AG09319 (cell line): Measurements from ENCODE around the gene OVCH1.

Experiments used
- DNase-seq: peaks from one replicate; pipeline ENCODE4 v3.0.0-alpha.2; 2010; ENCODE audit warnings: low read depth; ENCODE audit errors: extremely low read depth
- CTCF ChIP-seq: IDR thresholded peaks from 2 replicates; pipeline ENCODE4 v1.5.1; 2011; ENCODE audit warnings: low read depth, mild to moderate bottlenecking, inconsistent platforms, low read length, moderate library complexity

OVCH1 gene

DNA sequence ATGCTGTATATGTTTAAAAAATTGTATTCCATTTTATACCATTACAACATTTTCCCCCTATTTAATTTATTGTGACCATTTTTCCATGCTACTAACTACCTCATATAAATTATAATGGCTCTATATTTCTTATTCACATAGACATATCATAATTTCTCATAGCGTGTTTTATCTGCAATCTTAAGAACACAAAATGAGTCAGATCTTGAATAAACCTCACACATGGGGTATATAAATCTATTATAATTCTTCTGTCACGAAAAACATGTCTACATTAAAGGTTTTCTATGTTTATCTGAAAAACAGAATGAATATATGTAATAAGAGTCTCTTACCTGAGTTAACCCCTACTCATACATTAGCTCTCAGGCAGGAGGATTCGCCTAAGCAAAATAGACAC, 66.0 kb downstream of the OVCH1 start:
- TF ChIP-seq CTCF: no peak
- DNase-seq: no peak

- no peak for TF ChIP-seq CTCF
- no peak for DNase-seq
Observed at GRCh38 chr12:29430716-29431044, 66.8 kb downstream of the OVCH1 start.

DNA sequence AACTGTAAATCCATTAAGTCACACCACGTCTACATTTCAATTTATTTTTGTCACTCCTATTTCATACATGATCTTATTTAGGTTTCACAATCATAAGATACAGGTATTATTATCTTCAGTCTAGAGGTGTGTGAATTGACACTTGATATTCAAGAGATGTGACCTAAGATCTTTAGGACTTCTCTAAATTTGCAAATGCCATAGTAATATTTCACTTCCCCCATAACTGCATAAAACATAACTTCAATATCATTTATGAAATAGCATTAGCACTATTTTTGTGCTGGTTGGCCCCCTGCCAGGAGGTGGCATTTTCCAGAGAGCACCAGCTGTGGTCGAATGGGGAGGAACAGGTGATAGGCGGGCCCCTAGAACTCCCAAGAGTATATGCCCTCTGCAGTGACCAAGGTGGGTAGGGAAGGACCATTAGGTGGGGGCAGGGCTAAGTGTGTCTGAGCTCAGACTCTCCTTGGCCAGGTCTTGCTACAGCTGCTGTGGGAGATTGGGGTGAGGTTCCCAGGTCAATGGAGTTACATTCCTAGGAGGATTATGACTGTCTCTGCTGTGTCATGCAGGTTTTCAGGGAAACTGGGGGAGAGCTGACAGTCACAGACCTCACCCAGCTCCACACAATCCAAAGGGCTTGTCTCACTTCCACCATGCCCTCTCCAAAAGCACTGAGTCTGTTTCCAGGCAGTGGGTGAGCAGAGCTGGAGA, 67.3 kb downstream of the OVCH1 start:
- TF ChIP-seq CTCF: no peak
- no peak for DNase-seq

DNA sequence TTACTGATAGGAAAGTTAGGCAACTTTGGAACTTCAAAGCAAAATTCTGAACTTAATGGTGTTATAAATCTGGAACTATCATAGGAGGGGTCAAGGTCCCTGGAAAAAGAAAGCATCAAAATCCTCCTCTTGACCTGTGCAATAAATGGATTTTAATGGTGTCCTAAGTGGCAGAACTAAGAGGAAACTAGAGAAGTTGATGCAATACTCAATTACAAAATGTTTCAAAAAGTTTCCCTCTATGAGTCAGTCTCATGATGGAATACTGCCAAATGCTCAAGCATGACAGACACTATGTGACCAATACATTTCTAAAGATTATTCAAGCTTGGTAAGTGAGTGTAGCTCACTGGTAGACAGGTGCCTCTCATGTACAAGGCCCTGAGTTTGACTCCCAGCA, 68.9 kb downstream of the OVCH1 start:
- DNase-seq: peak; percentile 40
- TF ChIP-seq CTCF: no peak

DNA sequence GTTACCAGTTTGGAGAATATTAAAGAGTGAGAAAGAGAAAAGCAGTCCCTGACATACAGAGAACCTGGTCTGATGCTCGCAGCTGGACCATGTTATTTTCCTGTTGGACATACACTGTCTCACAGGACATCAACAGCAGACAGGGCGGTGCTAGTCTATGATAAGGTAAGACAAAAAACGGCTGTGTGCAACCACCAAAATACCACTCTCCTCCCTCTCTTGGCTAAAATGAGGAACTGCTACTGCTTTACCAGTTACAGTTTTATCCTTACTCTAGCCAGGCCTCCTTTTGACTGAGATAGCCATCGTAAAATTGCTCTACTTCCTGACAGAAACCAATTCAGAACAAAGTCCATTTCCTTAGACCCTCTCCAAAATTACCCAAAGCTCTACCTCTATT, 69.5 kb downstream of the OVCH1 start:
- no peak for DNase-seq

GRCh38 chr12:29426498-29426897, 71.0 kb downstream of the OVCH1 start:
- DNase-seq: no peak
- no peak for TF ChIP-seq CTCF

More for the DNA sequence above, 69.5 kb downstream of the OVCH1 start:
- TF ChIP-seq CTCF: no peak

DNA sequence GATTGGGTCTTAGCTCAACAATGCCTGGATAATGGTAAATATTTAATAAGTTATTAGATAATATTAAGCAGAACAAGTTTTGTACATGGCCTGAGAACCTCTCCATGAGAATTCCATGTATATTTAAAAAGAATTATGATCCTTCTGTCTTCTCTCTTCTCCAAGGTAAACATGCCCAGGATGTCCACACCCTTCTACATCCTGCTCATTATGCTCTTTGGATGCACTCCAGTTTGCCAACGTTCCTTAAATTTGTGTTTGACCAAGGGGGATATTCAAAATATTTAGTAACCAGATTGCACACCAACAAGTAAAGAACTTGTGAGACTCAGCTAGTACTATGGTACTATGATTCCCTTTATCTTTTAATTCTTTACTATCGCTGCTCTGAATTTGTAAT, 71.8 kb downstream of the OVCH1 start:
- TF ChIP-seq CTCF: no peak
- DNase-seq: no peak
